Gastrocnemius medialis (tissue), 4 donors: ENCODE results near the gene WDR7.

Experiments used
- POLR2A ChIP-seq, 2 donors: fragments of 450-650 bp; IDR thresholded peaks; one replicate each; pipeline ENCODE4 v1.6.1; 2017; ENCODE audit warnings: antibody characterized with exemption in 2 of 2, mild to moderate bottlenecking in 2 of 2, moderate library complexity in 2 of 2
- TF ChIP-seq, protein P1 (sequence below), 5 experiments: fragments of 450-650 bp in 3 of 5; fragments of 200-600 bp in 2 of 5; sonication (generic) in 2 of 5; IDR thresholded peaks in 4 of 5; conservative IDR thresholded peaks in 1 of 5; 1 replicate in 4 of 5; 2 replicates in 1 of 5; pipeline ENCODE4 v1.5.1; 2016 to 2019; ENCODE audit warnings: antibody characterized with exemption in 5 of 5, mild to moderate bottlenecking in 3 of 5, moderate library complexity in 3 of 5

DNA sequence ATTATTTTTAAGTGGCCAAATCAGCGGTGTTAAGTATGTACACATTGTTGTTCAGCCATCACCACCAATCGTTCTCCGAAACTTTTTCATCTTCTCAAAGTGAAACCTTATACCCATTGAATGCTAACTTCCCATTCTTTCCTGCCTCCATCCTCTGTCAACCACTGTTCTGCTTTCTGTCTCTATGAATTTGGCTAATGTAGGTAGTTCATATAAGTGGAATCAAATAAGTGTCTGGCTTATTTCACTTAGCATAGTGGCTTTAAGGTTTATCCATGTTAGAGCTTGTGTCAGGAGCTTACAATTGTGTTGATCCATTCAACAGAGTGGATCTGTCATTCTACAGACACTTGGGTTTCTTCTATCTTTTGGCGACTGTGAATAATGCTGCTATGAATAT, 192.1 kb downstream of the WDR7 start:
- TF ChIP-seq, protein P1, sequence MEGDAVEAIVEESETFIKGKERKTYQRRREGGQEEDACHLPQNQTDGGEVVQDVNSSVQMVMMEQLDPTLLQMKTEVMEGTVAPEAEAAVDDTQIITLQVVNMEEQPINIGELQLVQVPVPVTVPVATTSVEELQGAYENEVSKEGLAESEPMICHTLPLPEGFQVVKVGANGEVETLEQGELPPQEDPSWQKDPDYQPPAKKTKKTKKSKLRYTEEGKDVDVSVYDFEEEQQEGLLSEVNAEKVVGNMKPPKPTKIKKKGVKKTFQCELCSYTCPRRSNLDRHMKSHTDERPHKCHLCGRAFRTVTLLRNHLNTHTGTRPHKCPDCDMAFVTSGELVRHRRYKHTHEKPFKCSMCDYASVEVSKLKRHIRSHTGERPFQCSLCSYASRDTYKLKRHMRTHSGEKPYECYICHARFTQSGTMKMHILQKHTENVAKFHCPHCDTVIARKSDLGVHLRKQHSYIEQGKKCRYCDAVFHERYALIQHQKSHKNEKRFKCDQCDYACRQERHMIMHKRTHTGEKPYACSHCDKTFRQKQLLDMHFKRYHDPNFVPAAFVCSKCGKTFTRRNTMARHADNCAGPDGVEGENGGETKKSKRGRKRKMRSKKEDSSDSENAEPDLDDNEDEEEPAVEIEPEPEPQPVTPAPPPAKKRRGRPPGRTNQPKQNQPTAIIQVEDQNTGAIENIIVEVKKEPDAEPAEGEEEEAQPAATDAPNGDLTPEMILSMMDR (IDR thresholded peaks at IDR 0.05 in 4 of 5, conservative IDR thresholded peaks at IDR 0.05 in 1 of 5), result no peak
- TF ChIP-seq POLR2A (IDR thresholded peaks at IDR 0.05), result no peak
